ENCODE results near the gene KAZN. TPM values are rescaled to one million over a fixed set of nuclear protein-coding genes. Genes with fewer than 3 reads are reported as not detected.
"Not testable (repeated sequence)": the region's sequence is repeated elsewhere in the genome, so short reads cannot be mapped to it uniquely, and the experiment has no call there.

The KAZN gene
- total and polyA plus RNA-seq, 11 donors = 0.65 to 6.5 (median 2.3) TPM

- intact Hi-C loops (cut with DNase I) = loop anchor here in 1 of 10 donors (10.0 kb wide), 1 partner anchor 58 kb away; no protein-coding TSS in a partner anchor
- peaks cover 0 to 7% (median 0%) of the 10 kb centered on the region in 9 donors for H3K27me3 ChIP-seq
- H3K9me3 ChIP-seq = peaks cover 0 to 10% (median 0%) of the 10 kb centered on the region in 12 donors
- 74 to 81% (median 77%) methylated on average over 3 of the region's 3 CpGs for WGBS, 4 donors
- H3K4me3 ChIP-seq = no peak overlapping the region
- no peak for DNase-seq
- H3K4me1 ChIP-seq = no peaks in the 10 kb centered on the region
- ATAC-seq = no peak
- no peak for TF ChIP-seq CTCF (IDR thresholded peaks at IDR 0.05)
- H3K36me3 ChIP-seq = no peaks in the 10 kb centered on the region
- no peak overlapping the region for H3K27ac ChIP-seq
Measured at GRCh38 chr1:14577261-14577660, 21.2 kb upstream of the KAZN start.

GRCh38 chr1:14578156-14578555 lies 20.3 kb upstream of the KAZN start:
- Histone ChIP-seq H3K27ac (no peak overlapping the region), H3K27me3 (peaks cover 0 to 4% (median 0%) of the 10 kb centered on the region in 9 donors), H3K9me3 (peaks cover 0 to 10% (median 0%) of the 10 kb centered on the region in 12 donors), H3K36me3 (no peaks in the 10 kb centered on the region), H3K4me3 (no peak overlapping the region), H3K4me1 (no peaks in the 10 kb centered on the region)
- TF ChIP-seq POLR2A (IDR thresholded peaks at IDR 0.05) = no peak
- no peak for TF ChIP-seq CTCF (IDR thresholded peaks at IDR 0.05)
- ATAC-seq (no peak), DNase-seq (no peak)
- 78 to 84% (median 81%) methylated on average over 3 of the region's 3 CpGs for WGBS, 4 donors
- intact Hi-C loops (cut with DNase I) = loop anchor here in 1 of 10 donors (10.0 kb wide), 1 partner anchor 57 kb away; no protein-coding TSS in a partner anchor

- peaks cover 0 to 10% (median 0%) of the 10 kb centered on the region in 12 donors for H3K9me3 ChIP-seq
- 88 to 93% (median 90%) methylated on average over 12 of the region's 12 CpGs for WGBS, 4 donors
- H3K27me3 ChIP-seq; ATAC-seq; intact Hi-C loops (cut with DNase I); H3K4me1 ChIP-seq; H3K27ac ChIP-seq; H3K36me3 ChIP-seq; DNase-seq; H3K4me3 ChIP-seq: not testable (repeated sequence)
Measured at GRCh38 chr1:14580295-14580694, 18.2 kb upstream of the KAZN start.

GRCh38 chr1:14580986-14581385 lies 17.5 kb upstream of the KAZN start:
- ATAC-seq = no peak
- intact Hi-C loops (cut with DNase I) = no loop called here
- Histone ChIP-seq H3K27me3 (peaks cover 0 to 9% (median 0%) of the 10 kb centered on the region in 9 donors), H3K4me3 (no peak overlapping the region), H3K36me3 (no peaks in the 10 kb centered on the region), H3K4me1 (no peaks in the 10 kb centered on the region), H3K9me3 (peaks cover 0 to 10% (median 0%) of the 10 kb centered on the region in 12 donors), H3K27ac (no peak overlapping the region)
- TF ChIP-seq CTCF (IDR thresholded peaks at IDR 0.05) (no peak), POLR2A (IDR thresholded peaks at IDR 0.05) (no peak)
- 93 to 97% (median 95%) methylated on average over 4 of the region's 4 CpGs for WGBS, 4 donors
- DNase-seq = no peak

GRCh38 chr1:14583788-14584187 lies 14.7 kb upstream of the KAZN start:
- 82 to 90% (median 84%) methylated on average over 4 to 5 of the region's 5 CpGs for WGBS, 4 donors
- Histone ChIP-seq H3K27me3 (peaks cover 0 to 5% (median 0%) of the 10 kb centered on the region in 9 donors), H3K9me3 (peaks cover 0 to 10% (median 0%) of the 10 kb centered on the region in 12 donors), H3K4me1 (no peaks in the 10 kb centered on the region), H3K36me3 (no peaks in the 10 kb centered on the region), H3K27ac (no peak overlapping the region), H3K4me3 (no peak overlapping the region)
- TF ChIP-seq CTCF (IDR thresholded peaks at IDR 0.05) (no peak), POLR2A (IDR thresholded peaks at IDR 0.05) (no peak)
- no peak for DNase-seq
- intact Hi-C loops (cut with DNase I) = no loop called here
- no peak for ATAC-seq
